ENCODE data around the gene SPTSSB.

Gene SPTSSB

GRCh38 chr3:161371441-161372320 is at the start of gene SPTSSB:
TSS of gene SPTSSB (minus strand) at chr3:161371517. CDS start at chr3:161346323, 25,194 bp downstream.
- peak in 1 of 2 donors; percentile 11 for DNase-seq

GRCh38 chr3:161420746-161421145 is 49.4 kb upstream of the SPTSSB start:
- DNase-seq: no peak

- no peak for DNase-seq
These were observed 48.4 kb upstream of the SPTSSB start for GRCh38 chr3:161419555-161420333.

GRCh38 chr3:161415506-161416231 is 44.4 kb upstream of the SPTSSB start:
- DNase-seq: no peak

- DNase-seq: no peak
These were observed 43.6 kb upstream of the SPTSSB start for GRCh38 chr3:161414907-161415306.

- no peak for DNase-seq
These were observed 42.5 kb upstream of the SPTSSB start for GRCh38 chr3:161413855-161414210.

GRCh38 chr3:161413127-161413854 is 42.0 kb upstream of the SPTSSB start:
- DNase-seq: no peak

GRCh38 chr3:161412123-161412522 is 40.8 kb upstream of the SPTSSB start:
- no peak for DNase-seq

GRCh38 chr3:161409858-161410257 is 38.5 kb upstream of the SPTSSB start:
- no peak for DNase-seq

- DNase-seq: no peak
These were observed 37.8 kb upstream of the SPTSSB start for GRCh38 chr3:161409069-161409468.

GRCh38 chr3:161406594-161407555 is 35.6 kb upstream of the SPTSSB start:
- DNase-seq: no peak

GRCh38 chr3:161405836-161406235 is 34.5 kb upstream of the SPTSSB start:
- no peak for DNase-seq

GRCh38 chr3:161405087-161405486 is 33.8 kb upstream of the SPTSSB start:
- DNase-seq: no peak

- no peak for DNase-seq
These were observed 31.9 kb upstream of the SPTSSB start for GRCh38 chr3:161403251-161403650.

GRCh38 chr3:161401389-161401788 is 30.1 kb upstream of the SPTSSB start:
- DNase-seq: no peak

- DNase-seq: no peak
These were observed 29.3 kb upstream of the SPTSSB start for GRCh38 chr3:161400650-161401049.

GRCh38 chr3:161395115-161396012 is 24.0 kb upstream of the SPTSSB start:
- no peak for DNase-seq

- DNase-seq: no peak
These were observed 22.5 kb upstream of the SPTSSB start for GRCh38 chr3:161393803-161394202.

- no peak for DNase-seq
These were observed 22.0 kb upstream of the SPTSSB start for GRCh38 chr3:161393310-161393709.

GRCh38 chr3:161392853-161393252 is 21.5 kb upstream of the SPTSSB start:
- DNase-seq: no peak

Measured in bone marrow (tissue), 2 donors.